ENCODE data around the gene IFIT2.
"Not testable (repeated sequence)": the region's sequence is repeated elsewhere in the genome, so short reads cannot be mapped to it uniquely, and the experiment has no call there.

The IFIT2 gene

DNA sequence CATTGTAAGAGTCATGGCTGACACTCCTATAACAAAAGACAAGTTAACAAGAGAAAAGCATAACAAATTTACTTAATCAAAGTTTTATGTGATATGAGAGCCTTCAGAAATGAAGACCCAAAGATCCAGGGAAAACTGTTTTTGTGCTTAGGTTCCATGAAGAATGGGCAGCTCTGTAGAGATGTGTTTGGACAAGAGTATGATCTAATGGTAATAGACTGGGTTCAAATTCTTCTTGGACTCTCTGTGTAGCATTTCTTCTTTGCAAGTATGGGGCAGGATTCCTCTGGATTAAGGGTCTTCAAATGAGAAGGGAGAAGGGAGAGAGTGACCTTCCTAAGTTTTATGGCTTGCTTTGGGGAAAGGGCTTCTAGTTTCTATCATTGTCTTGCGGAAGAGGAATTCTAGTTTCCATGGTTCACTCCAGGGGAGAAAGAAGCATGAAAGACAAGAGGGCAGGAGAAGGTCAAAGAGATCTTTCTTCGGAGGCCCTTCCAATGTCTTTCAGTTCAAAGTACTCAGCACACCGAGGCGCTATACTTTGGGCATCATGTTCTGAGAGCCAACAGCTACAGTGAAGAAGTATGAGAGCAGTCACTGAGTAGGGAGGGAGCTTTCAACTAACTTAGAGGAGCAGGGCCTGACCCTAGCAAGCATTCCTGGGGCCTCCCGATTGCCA lies 41.4 kb downstream of the IFIT2 start:
- Histone ChIP-seq H3K4me3 (ENCODE audit: low read depth in 1 of 2, low read length in 2 of 2) (no peak overlapping the region), H3K27ac (ENCODE audit: low read length) (no peak overlapping the region), H3K36me3 (ENCODE audit: control insufficient read depth in 1 of 2, insufficient read depth in 2 of 2, low read length in 2 of 2) (peaks cover 16 to 17% of the 10 kb centered on the region in 2 donors)

DNA sequence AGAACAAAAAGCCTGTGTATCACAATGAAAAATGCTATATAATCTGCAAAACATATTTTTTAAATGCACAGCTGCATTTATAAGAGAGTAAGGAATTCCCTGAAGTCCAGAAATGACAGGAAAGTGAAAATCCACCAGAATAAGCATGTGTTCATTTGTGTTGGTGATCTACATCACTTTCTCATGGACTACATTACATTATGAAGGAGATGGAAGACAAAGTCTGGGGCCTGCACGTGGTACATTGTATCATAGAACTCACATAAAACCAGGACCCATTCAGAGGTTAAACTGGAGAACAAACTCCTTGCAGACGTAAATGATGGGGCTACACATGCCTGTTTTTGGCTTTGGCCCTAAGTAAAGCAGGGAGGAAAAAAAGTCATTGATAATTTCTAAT lies 42.3 kb downstream of the IFIT2 start:
- Histone ChIP-seq H3K4me3 (ENCODE audit: low read depth in 1 of 2, low read length in 2 of 2) (no peak overlapping the region), H3K36me3 (ENCODE audit: control insufficient read depth in 1 of 2, insufficient read depth in 2 of 2, low read length in 2 of 2) (peaks cover 7% of the 10 kb centered on the region in 2 donors), H3K4me1 (ENCODE audit: control insufficient read depth in 1 of 2, insufficient read depth in 2 of 2, low read length in 2 of 2) (peaks cover 0 to 5% of the 10 kb centered on the region in 2 donors), H3K27ac (ENCODE audit: low read length) (no peak overlapping the region), H3K9me3 (ENCODE audit: control insufficient read depth in 1 of 2, low read length in 2 of 2) (no peaks in the 10 kb centered on the region), H3K27me3 (ENCODE audit: low read depth, low read length) (no peaks in the 10 kb centered on the region)

More for the DNA sequence above, 41.4 kb downstream of the IFIT2 start:
- Histone ChIP-seq H3K27me3 (ENCODE audit: low read depth, low read length) (no peaks in the 10 kb centered on the region), H3K4me1 (ENCODE audit: control insufficient read depth in 1 of 2, insufficient read depth in 2 of 2, low read length in 2 of 2) (peaks cover 0 to 5% of the 10 kb centered on the region in 2 donors), H3K9me3 (ENCODE audit: control insufficient read depth in 1 of 2, low read length in 2 of 2) (no peaks in the 10 kb centered on the region)

DNA sequence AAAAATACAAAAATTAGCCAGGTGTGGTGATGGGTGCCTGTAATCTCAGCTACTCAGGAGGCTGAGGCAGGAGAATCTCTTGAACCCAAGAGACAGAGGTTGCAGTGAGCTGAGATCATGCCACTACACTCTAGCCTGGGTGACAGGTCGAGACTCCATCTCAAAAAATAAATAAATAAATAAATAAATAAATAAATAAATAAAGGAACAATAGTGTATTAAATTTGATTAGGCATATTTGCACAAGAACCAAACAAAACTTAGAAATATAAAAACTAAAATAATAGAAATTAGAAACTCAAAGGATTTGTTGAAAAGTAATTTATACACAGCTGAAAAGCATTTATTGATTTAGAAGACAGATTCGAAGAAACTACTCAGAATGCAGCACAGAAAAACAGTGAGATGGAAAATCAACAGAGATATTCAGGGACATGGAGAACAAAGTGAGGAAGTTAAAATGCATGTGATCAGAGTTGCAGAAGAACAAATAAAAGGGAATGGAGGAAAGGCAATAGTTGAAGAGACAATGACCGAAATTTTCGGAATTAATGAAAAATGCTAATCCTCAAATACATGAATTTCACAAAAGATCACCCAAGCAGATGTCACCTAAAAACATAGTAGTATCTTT lies 43.6 kb downstream of the IFIT2 start:
- Histone ChIP-seq H3K4me1 (ENCODE audit: control insufficient read depth in 1 of 2, insufficient read depth in 2 of 2, low read length in 2 of 2) (peaks cover 0 to 7% of the 10 kb centered on the region in 2 donors), H3K4me3 (ENCODE audit: low read depth in 1 of 2, low read length in 2 of 2) (no peak overlapping the region), H3K27me3 (ENCODE audit: low read depth, low read length) (no peaks in the 10 kb centered on the region), H3K27ac (ENCODE audit: low read length) (no peak overlapping the region), H3K9me3 (ENCODE audit: control insufficient read depth in 1 of 2, low read length in 2 of 2) (no peaks in the 10 kb centered on the region), H3K36me3 (ENCODE audit: control insufficient read depth in 1 of 2, insufficient read depth in 2 of 2, low read length in 2 of 2) (no peaks in the 10 kb centered on the region)

DNA sequence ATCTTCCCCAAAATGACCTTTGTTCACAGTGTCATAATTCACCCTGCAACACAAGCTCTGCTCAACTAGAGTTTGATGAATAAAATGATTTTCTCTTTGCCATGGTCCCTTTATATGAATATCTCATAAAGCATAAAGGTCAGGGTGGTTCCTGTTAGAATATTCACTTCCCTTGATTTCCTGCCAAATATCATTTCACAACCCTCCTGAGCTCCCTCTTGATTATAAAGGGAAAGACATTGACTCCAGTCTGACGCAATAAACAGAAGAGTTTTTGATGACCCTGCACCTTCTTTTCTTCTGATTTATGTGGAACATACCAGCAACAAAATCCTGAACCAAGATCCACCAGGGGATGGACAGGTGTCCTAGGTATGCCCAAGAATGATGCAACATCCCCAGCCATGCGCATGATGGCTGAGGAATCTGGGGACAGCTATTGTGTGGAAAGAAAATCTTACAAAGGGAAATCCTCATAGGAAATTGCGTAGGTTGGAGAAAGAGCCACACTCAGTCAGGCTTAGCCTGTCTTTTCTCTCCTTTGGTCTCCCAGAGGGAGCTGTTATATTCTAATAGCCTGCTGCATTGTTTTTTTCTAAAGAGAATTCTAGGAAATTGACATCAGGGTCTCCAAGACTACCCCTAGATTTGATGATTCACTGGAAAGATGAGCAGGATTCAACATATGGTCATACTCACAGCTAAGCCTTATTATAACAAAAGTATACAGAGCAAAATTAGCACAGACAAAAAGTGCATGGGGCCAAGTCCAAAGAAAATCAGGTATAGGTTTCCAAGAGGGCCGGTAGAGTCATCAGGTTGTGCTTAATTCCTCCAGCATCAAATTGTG lies 44.8 kb downstream of the IFIT2 start:
- Histone ChIP-seq H3K27me3 (ENCODE audit: low read depth, low read length) (no peaks in the 10 kb centered on the region), H3K27ac (ENCODE audit: low read length) (no peak overlapping the region), H3K36me3 (ENCODE audit: control insufficient read depth in 1 of 2, insufficient read depth in 2 of 2, low read length in 2 of 2) (peaks cover 0 to 6% of the 10 kb centered on the region in 2 donors), H3K4me1 (ENCODE audit: control insufficient read depth in 1 of 2, insufficient read depth in 2 of 2, low read length in 2 of 2) (peaks cover 6 to 15% of the 10 kb centered on the region in 2 donors), H3K9me3 (ENCODE audit: control insufficient read depth in 1 of 2, low read length in 2 of 2) (no peaks in the 10 kb centered on the region), H3K4me3 (ENCODE audit: low read depth in 1 of 2, low read length in 2 of 2) (no peak overlapping the region)

DNA sequence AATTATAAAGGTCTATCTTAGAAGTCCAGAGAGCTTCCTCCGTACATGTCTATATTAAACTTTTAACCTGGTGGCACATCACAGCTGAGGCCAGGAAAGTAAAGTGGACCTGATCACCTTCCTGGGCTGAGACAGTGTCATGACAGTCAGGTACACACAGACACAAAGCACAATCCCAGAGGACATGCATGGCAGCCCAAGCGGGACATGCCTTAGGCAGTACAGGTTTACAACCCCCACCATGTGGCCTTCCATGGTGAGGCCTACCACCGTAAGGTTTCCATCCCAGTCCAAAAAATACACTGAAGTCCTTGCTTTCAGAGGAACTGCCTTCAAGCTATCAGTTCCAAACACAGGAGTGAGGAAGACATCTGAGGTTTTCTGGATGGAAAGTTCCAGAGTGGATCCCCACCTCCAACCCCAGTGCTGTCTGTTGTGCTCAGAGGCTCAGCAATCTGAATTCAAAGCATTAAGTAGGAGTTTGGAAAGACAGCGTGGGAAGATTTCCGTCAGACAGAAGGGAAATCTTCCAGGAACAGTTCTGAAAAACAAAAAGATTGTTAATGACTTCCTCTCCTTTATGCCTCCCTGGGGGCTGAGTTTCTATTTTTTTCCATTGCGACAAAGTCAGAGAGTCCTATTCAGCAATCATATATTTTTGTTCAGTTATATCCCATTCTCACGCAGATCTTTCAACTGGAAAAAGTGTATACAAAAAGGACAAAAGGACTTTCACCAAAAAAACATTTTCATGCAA lies 46.0 kb downstream of the IFIT2 start:
- no peaks in the 10 kb centered on the region for H3K9me3 ChIP-seq (ENCODE audit: control insufficient read depth in 1 of 2, low read length in 2 of 2)
- no peaks in the 10 kb centered on the region for H3K27me3 ChIP-seq (ENCODE audit: low read depth, low read length)
- H3K36me3 ChIP-seq (ENCODE audit: control insufficient read depth in 1 of 2, insufficient read depth in 2 of 2, low read length in 2 of 2): peaks cover 0 to 6% of the 10 kb centered on the region in 2 donors
- H3K4me3 ChIP-seq (ENCODE audit: low read depth in 1 of 2, low read length in 2 of 2): no peak overlapping the region
- H3K4me1 ChIP-seq (ENCODE audit: control insufficient read depth in 1 of 2, insufficient read depth in 2 of 2, low read length in 2 of 2): peaks cover 10 to 13% of the 10 kb centered on the region in 2 donors
- peak overlapping the region; percentile 53 for H3K27ac ChIP-seq (ENCODE audit: low read length)

DNA sequence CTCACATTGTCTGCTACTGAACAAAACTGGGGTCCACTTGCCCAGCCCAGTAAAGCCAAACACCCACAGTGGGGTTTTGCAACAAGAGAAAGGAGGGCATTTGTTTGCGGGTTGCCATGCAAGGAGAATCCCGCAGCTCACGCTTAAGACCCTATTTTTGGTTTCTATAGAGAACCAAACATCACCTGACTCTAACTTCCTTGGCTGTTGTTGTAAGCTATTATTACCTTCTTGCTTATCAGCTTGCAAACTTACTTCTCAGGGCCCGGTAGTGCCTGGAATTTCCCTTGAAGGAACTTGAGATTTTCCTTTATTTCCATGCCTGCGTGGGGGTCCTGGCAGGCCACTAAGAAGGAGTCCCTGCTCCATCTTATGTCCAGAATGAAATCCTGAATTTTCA lies 46.6 kb downstream of the IFIT2 start:
- Histone ChIP-seq H3K27ac (ENCODE audit: low read length) (no peak overlapping the region), H3K27me3 (ENCODE audit: low read depth, low read length) (no peaks in the 10 kb centered on the region)

DNA sequence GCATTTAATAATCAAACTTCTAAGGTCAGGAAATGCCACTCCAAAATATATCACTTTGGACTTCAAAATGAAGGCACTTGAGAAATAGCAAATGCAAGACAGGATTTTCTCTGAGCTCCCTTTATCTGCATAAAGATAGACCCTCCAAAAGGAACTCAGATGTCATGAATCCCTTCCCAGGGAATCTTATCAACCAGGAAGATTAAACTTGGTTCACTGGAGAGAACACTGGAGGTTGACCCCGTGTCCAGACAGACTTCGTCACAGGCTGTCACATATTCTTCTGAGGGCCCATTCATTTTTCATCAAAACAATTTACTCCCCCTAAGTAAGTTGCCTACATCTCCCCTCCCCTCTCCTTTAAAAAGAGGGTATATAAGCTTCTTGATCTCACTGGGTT lies 47.1 kb downstream of the IFIT2 start:
- H3K27me3 ChIP-seq (ENCODE audit: low read depth, low read length): no peaks in the 10 kb centered on the region
- no peak overlapping the region for H3K4me3 ChIP-seq (ENCODE audit: low read depth in 1 of 2, low read length in 2 of 2)
- H3K9me3 ChIP-seq (ENCODE audit: control insufficient read depth in 1 of 2, low read length in 2 of 2): no peaks in the 10 kb centered on the region
- peaks cover 10 to 13% of the 10 kb centered on the region in 2 donors for H3K4me1 ChIP-seq (ENCODE audit: control insufficient read depth in 1 of 2, insufficient read depth in 2 of 2, low read length in 2 of 2)
- peaks cover 0 to 6% of the 10 kb centered on the region in 2 donors for H3K36me3 ChIP-seq (ENCODE audit: control insufficient read depth in 1 of 2, insufficient read depth in 2 of 2, low read length in 2 of 2)
- H3K27ac ChIP-seq (ENCODE audit: low read length): no peak overlapping the region

More for the DNA sequence above, 46.6 kb downstream of the IFIT2 start:
- peaks cover 0 to 6% of the 10 kb centered on the region in 2 donors for H3K36me3 ChIP-seq (ENCODE audit: control insufficient read depth in 1 of 2, insufficient read depth in 2 of 2, low read length in 2 of 2)
- H3K4me3 ChIP-seq (ENCODE audit: low read depth in 1 of 2, low read length in 2 of 2): no peak overlapping the region
- no peaks in the 10 kb centered on the region for H3K9me3 ChIP-seq (ENCODE audit: control insufficient read depth in 1 of 2, low read length in 2 of 2)
- H3K4me1 ChIP-seq (ENCODE audit: control insufficient read depth in 1 of 2, insufficient read depth in 2 of 2, low read length in 2 of 2): peaks cover 10 to 13% of the 10 kb centered on the region in 2 donors

DNA sequence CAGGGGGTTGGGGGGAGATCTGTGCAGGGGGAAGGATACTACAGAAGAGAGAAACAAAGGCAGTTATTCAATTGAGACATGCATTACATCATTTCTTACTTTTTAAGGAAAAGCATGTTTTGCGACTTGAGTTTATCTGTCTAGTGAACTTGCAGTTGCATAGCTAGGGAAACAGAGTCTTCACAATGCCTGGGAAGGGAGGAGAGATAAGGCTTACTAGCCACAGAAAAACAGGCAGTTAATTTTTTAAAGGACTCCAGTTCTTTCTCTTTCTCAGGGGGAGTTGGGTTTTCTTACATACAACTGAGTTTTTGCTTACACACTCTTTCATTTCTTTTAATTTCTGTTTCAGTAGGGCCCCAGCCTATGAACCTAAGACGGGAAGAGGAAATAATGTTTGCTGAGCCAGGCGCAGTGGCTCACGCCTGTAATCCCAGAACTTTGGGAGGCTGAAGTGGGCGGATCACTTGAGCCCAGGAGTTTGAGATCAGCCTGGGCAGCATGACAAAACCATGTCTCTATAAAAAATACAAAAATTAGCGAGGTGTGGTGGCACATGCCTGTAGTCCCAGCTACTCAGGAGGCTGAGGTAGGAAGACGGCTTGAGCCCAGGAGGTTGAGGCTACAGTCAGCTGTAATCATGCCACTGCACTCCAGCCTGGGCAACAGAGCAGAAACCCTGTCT lies 48.9 kb downstream of the IFIT2 start:
- Histone ChIP-seq H3K4me3 (ENCODE audit: low read depth in 1 of 2, low read length in 2 of 2) (peak overlapping the region; percentile 10 to 26), H3K4me1 (ENCODE audit: control insufficient read depth in 1 of 2, insufficient read depth in 2 of 2, low read length in 2 of 2) (peaks cover 10 to 13% of the 10 kb centered on the region in 2 donors), H3K27ac (ENCODE audit: low read length) (peak overlapping the region; percentile 90)
- H3K27me3 ChIP-seq (ENCODE audit: low read depth, low read length); H3K36me3 ChIP-seq (ENCODE audit: control insufficient read depth in 1 of 2, insufficient read depth in 2 of 2, low read length in 2 of 2); H3K9me3 ChIP-seq (ENCODE audit: control insufficient read depth in 1 of 2, low read length in 2 of 2): not testable (repeated sequence)

DNA sequence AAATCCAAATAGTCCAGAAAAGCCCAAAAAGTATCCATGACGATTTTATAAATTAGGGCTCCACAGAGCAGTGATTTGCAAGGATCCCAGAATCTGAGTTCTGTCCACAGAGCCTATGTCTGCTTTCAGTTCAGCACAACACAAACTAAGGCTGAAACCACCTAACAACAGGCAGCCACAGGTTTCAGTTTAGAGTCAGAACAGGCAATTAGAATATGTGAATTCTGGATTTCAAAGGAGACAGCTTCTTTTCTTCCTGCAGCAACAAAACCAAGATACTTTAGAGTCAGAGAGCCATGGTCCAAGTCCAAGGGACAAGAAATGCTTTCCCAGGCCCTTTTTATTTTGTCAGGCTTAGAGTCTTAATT lies 49.5 kb downstream of the IFIT2 start:
- peak overlapping the region; percentile 90 for H3K27ac ChIP-seq (ENCODE audit: low read length)
- H3K4me3 ChIP-seq (ENCODE audit: low read depth in 1 of 2, low read length in 2 of 2): peak overlapping the region; percentile 10 to 26
- H3K9me3 ChIP-seq (ENCODE audit: control insufficient read depth in 1 of 2, low read length in 2 of 2): no peaks in the 10 kb centered on the region
- no peaks in the 10 kb centered on the region for H3K27me3 ChIP-seq (ENCODE audit: low read depth, low read length)
- H3K36me3 ChIP-seq (ENCODE audit: control insufficient read depth in 1 of 2, insufficient read depth in 2 of 2, low read length in 2 of 2): peaks cover 0 to 6% of the 10 kb centered on the region in 2 donors
- H3K4me1 ChIP-seq (ENCODE audit: control insufficient read depth in 1 of 2, insufficient read depth in 2 of 2, low read length in 2 of 2): peaks cover 10 to 13% of the 10 kb centered on the region in 2 donors

DNA sequence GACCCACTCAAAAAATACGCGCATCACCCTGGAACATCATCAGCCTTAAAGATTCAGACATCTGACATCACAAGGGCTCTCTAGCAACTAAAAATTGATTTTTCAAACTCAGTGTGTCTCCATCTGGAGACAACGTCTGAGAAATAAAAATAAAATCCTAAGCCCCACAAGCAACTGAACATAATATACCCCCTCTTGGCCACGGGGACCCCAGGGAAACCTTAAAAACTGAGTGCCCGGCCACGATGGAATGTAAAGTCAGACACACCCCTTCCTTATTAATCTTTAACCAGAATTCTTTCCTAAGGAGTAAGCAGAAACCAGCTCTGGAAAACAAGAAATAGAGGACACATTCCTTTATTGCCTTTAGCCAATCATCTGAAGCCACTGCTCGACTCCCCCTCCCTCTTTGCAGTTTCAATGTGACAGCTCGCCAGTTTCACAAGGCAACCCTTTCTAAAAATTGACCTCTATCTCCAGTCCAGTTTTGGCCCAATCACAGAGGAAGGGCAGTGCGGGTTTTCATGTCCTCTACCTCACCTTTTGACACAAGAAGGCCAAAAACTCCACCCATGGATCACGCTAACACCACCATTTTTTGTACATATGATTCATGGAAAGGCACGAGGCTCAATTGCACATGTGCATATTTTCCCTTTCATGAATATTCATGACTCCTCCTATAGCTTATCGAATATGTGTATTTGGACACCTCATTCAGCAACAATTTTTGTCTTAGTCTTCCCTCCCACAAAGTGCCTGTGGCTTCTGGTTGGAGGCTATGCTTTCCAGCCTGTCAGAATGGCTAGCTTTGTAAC lies 50.1 kb downstream of the IFIT2 start:
- no peaks in the 10 kb centered on the region for H3K9me3 ChIP-seq (ENCODE audit: control insufficient read depth in 1 of 2, low read length in 2 of 2)
- H3K4me1 ChIP-seq (ENCODE audit: control insufficient read depth in 1 of 2, insufficient read depth in 2 of 2, low read length in 2 of 2): peaks cover 10 to 13% of the 10 kb centered on the region in 2 donors
- peak overlapping the region; percentile 90 for H3K27ac ChIP-seq (ENCODE audit: low read length)
- H3K4me3 ChIP-seq (ENCODE audit: low read depth in 1 of 2, low read length in 2 of 2): peak overlapping the region; percentile 10 to 26
- H3K36me3 ChIP-seq (ENCODE audit: control insufficient read depth in 1 of 2, insufficient read depth in 2 of 2, low read length in 2 of 2): peaks cover 0 to 6% of the 10 kb centered on the region in 2 donors
- no peaks in the 10 kb centered on the region for H3K27me3 ChIP-seq (ENCODE audit: low read depth, low read length)
